GM18517 (cell line): ENCODE results near the gene FOXO1.
"Not testable (repeated sequence)": the region's sequence is repeated elsewhere in the genome, so short reads cannot be mapped to it uniquely, and the experiment has no call there.

Experiments
- ATAC-seq: cut with Tn5 transposase; IDR thresholded peaks from one replicate; pipeline ENCODE4 v1.9.1; 2021; ENCODE audit warnings: mild to moderate bottlenecking, moderate library complexity; ENCODE audit not compliant: unreplicated experiment

The FOXO1 gene

DNA sequence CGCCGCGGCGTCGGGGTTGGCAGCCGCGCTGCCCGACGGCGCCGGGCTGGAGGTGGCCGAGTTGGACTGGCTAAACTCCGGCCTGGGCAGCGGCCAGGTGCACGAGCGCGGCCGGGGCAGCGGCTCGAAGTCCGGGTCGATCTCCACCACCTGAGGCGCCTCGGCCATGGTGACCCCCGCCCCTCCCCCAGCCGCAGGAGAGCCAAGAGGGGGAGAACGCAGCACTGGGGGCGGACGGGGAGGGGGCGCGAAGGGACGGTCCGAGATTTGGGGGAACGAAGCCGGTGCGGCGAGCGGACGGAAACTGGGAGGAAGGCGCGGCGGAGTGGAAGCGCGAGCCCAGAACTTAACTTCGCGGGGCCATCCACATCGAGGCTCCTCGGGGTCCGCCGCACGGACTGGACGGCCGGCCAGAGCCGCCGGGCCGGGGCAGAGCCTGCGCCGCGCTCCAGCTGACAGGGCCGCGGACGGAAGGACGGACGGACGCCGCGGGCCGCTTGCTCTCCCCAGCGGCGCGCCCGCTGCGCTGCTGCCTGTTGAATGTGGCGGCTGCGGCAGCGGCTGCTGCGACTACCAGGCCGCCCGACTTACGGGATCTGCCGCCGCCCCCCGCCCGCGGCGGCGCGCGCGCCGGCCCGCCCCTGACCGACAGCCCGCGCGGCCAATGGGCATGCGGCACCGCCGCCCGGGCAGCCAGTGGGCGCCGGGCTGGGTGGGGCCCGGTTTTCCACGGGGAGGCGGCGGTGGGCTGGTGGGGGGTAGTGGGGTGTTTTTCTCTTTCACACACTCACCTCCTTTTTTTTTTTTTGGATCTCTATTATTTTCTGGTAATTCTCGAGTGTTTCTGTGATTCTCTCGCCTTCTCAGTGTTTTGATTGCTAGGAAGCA lies at the start of gene FOXO1:
Gene FOXO1 (minus strand): TSS at position 597 of the 888 bp plus-strand sequence. CDS start 429 bp downstream, at position 168.
- ATAC-seq, result peak; percentile 41

DNA sequence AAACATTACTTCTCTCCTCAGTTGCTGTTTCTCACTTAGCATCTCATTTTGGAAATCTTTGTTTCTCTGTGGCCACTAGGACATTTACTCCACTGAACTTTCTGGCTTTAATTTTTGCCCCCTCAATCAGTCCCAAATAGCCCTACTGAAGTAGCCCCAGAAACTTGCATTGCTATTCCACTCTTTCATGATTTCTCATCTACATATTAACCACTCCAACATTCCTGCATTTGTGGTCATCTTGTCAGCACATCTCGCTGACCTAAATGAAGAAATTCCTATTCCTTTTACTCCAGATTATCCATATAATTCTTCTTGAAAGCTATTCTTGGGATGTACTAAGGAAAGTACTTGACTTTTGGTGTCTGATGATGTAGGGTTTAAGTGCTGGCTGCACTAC lies 48.0 kb upstream of the FOXO1 start:
- ATAC-seq, result not testable (repeated sequence)

DNA sequence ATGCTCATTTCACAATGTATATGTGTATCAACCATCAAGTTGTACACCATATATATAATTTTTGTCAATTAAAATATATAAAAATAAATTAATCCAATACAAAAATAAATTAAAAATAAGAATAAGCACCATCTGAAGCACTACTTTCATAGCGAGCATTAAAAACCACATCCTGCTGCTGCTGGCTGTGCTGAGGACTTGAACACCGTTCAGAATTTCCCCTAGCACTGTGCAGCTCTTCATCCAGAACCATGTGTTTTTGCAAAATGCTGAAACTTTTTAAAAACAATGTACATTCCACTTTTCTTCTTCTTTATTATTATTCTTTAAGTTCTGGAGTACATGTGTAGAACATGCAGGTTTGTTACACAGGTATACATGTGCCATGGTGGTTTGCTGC lies 40.0 kb upstream of the FOXO1 start:
- ATAC-seq, result no peak

DNA sequence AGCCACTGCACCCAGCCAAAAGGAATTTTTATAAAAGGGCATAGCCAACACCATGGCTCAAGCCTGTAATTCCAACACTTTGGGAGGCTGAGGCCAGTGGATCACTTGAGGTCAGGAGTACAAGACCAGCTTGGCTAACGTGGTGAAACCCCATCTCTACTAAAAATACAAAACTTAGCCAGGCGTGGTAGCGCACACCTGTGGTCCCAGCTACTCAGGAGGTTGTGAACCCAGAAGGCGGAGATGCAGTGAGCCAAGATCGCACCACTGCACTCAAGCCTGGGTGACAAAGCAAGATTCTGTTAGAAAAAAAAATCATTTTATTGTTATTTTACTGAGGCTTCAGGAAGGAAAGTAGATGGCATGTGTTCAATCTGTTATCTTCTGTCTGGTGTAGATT lies 31.3 kb upstream of the FOXO1 start:
- ATAC-seq, result peak; percentile 55

DNA sequence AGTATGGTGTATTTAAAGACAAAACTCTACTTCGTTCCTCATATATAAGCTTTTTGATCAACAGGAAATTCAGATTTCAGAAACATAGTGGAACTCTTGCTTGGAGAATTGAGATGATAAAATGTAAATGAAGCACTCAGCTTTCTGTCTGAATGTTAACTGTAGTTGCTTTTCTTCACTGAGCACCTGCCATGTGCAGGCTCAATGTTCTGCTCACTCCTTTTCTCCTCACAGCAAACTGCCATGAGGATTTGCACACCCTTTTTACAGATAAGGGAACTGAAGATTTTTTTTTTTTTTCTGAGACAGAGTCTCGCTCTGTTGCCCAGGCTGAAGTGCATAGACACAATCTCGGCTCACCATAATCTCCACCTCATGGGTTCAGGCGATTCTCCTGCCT lies 28.0 kb upstream of the FOXO1 start:
- no peak for ATAC-seq

DNA sequence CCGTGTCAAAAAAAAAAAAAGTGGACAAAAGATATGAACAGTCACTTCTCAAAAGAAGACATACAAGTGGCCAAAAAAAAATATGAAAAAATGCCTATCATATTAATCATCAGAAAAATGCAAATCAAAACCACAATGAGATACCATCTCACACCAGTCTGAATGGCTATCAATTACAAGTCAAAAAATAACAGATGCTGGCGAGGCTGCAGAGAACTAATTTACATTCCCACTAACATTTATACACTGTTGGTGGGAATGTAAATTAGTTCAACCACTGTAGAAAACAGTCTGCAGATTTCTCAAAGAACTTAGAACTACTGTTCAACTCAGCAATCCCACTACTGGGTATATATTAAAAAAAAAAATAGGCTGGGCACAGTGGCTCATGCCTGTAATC lies 26.5 kb upstream of the FOXO1 start:
- peak; percentile 55 for ATAC-seq

DNA sequence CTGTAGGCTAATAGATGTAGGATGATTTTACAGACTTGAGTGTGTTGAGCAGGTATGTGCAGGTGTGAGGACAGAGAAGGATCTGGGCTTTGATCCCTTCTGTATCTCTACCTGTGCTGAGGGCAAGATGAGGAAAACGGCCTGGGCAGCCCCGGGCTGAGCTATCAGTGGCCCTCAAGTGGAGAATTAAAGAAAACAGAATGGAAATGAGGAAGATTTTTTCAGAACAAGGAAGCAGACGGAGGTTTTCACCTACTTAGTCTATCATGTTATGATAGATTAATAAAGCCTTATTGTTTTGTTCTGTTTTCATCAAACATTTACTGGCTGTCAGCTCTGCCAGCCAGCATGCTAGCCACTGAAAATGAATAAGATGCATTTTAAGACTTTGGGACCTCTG lies 22.3 kb upstream of the FOXO1 start:
- ATAC-seq, result no peak

DNA sequence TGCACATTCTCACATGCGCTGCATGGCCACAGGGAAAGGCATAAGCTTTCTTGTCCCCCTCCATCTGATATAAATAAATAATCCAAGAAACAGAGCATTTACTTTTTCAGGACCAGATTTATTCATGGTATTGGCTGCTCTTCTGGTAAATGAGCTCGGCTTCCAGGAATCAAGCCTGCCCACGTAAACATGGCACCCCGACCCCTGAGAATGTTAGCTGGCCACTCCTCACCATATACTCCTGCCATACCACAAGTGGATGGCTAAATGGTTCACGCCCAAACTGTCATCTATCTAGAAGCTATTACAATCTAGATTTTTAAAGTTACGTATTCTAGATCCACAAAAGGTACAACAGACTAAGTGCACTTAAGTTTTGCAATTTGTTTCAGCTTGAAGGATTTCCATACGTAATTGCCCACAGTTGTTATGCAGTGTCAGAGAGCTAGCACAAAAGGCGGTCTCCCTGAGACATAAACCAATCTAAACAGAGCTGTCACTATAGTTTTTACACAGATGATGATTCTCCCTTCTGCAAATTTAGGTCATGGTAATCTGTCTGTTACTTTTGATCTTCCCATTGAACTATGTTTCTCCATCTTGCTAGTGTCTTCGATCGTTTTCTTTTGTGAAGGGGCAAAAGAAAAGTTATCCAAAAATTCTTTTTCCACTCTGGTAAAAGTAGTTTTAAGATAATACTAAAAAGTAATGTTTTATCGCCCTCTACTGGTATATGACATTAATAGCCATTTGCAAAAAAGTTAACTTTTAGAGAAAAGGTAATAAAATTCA lies 16.2 kb upstream of the FOXO1 start:
- no peak for ATAC-seq

DNA sequence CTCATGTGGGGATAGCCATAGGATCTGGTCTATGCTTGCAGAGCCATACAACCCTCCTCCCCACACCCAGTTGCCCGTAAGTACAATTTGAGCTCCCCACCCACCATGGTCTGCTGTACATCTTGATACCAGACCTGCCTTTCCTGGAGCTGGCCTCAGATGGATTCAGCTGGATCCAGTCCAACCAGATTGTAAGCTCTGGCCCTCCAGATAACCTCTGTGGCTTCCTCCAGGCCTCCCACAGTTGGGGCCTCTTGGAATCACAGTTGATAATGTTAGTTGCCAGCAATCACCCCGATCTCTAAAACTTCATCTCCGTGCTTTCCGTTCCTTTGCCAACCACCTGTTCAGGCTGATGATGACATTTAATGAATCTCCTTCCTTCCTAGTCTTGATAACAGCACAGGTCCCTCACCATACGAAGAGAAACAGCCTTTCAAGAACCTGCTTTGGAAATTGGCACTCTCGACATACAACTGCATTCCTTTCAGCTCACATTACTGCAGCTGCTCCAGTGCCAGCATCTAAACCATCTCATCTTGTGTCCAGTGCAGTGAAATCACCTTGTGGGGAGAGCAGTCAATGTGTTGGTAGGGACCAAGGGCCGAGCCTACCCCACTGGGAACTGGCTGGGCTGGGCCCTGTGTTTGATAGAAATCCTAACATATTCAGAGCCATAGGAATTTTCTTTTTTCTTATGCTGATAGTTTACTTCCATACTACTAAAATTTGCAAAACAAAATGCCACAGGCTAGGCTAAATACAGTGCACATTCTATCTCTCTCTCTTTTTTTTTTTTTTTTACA lies 15.1 kb upstream of the FOXO1 start:
- no peak for ATAC-seq

DNA sequence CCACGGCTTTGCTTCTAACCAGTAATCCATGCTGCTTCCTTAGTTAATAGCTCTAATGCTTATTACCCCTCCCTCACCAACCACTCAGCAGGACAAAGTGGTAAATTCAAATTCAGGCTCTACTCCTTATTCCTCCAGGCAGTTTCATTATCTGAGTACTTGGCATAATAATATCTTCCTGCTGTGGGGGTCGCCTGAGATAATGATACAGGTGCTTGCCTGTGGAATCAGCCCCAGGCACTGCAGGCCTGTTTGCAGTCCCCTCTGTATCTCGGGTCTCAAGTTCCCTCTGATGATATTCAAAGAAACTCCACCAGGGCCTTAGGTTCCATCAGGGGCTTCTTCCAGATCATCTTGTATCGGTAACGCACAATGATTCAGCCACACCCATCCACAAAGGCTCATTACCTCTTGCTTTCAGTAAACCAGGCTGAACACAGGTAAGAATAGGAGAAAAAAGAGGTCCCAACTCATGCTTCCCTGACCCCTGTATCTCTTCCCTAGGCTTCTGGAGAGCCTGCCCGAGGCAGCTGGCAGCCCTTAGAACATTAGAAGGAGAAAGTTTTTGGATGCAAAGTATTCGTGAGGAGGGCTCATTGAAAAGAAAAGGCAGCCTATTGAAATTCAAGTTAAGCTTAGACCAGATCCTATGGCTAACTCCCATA lies 14.3 kb upstream of the FOXO1 start:
- no peak for ATAC-seq

DNA sequence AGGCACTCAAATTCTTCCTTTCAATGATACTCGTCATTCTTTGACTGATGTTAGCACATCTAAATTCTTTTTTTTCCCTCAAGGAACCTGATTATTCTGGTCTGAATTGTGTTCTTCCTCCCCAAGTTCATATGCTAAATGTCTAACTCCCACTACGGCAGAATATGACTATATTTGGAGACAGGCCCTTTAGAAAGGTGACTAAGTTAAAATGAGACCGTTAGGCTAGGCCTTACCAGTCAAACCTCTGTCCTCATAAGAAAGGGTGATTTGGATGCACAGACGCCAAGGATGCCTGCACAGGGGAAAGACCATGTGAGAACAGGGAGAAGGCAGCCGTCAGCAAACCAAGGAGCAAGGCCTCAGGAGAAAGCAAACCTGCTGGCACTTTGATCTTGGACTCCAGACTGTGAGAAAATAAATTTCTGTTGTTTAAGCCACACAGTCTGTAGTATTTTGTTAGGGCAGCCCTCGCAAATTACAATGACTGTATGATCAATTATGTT lies 13.1 kb upstream of the FOXO1 start:
- no peak for ATAC-seq

DNA sequence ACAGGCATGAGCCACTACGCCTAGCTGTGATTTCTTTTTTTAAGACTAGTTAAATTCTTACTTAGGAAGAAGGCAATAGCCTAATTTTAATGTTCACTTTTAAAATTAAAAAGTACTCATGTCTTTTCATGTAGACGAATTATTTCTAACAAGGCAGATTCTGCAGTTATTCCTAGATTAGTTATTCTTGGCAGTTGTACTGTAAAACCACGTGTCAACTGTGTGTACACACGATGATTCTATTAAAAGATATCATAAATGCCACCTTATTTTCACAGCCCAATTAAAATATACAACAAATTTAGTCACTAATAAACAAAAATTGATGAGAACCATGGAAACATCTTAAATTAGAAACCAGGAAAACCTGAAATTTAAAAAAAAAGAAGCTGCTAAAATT lies 10.6 kb upstream of the FOXO1 start:
- ATAC-seq, result no peak

DNA sequence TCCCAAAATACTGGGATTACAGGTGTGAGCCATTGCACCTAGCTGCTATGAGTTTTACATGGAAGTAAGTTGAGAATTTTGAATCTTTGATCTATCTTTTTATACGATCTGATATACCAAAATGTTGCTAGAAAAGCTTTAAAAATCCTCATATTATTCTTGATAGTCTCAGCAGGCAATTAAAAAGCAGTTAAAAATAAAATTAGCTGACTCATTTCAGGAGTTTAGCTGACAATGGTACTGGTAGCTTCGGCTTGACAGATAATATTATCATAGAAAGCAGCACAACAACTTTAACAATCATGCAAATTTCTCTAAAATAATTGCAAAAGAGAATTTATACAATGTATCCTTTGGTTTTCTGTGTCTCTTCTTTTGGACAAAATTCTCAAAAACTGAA lies 9.6 kb upstream of the FOXO1 start:
- no peak for ATAC-seq

DNA sequence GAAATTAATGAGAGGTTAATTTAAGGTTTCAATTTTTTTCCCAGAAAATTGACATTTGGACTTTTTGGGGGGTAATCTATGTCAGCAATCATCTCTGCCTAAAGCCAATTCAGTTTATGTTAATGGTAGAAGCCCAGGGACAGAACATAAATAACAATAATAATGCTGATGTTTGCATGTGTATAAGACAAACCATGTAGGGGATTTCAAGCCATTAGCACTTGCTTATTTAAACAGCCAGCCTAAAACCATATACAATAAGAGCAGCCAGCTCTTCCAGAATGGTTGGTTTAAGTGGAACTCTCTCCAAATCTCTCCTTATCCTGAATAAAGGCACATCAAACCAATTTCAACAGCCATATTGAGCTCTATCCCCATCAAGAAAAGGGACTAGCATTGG lies 7.0 kb upstream of the FOXO1 start:
- no peak for ATAC-seq

DNA sequence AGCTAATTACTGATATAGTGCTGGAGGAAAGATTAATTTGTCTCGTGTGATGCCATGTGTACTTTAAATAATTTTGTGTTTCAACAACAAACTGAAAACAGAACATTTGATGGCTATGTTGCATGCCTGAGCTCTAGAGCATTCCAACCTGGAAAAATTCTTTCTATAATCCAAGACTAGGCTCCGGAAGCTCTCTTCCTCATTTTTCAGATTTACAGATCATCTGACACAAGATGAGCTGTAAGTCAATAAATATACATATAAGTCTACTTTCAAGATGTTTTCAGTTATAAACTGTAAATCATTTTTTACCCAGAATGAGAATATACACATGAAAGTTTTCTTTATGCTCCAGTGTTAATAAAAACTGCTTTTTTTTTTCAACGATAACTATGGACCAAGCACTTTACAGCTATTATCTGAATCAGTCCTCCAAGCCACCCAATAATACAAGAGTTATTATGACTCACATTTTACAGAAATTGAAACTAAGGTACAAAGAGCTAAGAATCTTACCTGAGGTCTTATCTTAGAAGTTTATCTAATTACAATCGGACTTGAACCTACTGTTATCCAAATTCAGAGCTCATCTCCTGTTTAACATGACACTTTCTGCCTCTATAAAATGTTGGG lies 6.4 kb upstream of the FOXO1 start:
- no peak for ATAC-seq

DNA sequence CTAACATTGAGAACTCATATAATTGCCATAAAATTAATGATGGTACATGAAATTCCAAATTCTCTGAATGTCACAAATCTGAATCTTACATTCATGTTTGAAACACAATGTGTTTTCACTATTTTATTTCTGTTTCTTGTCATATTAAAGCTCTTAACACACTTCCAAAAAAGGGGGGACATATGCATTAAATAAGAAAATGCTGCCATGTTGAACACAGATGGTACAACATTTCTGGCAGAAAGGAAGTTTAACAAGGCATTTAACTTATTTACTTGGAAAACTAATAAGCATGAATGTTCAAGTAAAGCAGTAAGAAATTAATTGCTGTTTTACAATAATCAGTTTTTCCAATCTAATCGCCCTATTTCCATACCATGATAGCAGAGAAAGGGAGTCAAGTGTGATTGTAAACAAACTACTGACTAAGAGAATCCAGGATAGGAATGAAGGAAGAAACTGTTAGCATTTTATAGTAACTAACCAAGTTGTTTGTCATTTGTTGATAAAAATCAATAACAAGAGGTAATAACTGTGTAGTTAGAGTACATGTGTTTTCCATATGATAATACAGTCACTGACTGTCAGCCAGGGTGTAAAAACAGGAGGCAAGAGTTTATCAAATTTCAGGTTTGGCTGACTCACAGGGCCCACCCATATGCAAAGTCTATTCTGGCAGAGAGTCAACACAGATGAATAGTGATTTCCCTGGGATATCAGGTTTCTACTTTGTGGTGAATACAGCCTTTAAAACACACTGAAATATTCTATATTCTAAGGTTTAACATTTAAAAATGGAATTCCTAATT lies 5.7 kb upstream of the FOXO1 start:
- ATAC-seq, result no peak

DNA sequence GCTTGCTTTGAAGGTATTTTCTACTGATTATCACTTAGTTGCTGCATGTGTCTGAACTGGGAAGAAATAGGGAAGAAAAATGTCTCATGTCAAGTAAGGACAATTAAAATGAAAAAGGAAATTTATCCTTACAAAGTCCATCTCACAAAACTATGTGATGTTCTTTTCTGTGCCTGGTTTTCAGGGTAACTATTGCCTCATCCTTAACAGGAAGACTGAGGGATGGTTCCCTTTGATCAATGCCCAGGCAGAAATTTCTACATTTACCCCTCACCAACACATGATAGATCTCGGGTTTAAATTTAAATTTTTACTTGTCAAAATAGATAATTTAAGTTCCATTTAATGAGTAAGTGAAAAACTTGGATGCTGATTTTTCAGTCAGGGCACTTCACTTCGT lies 3.9 kb upstream of the FOXO1 start:
- no peak for ATAC-seq

DNA sequence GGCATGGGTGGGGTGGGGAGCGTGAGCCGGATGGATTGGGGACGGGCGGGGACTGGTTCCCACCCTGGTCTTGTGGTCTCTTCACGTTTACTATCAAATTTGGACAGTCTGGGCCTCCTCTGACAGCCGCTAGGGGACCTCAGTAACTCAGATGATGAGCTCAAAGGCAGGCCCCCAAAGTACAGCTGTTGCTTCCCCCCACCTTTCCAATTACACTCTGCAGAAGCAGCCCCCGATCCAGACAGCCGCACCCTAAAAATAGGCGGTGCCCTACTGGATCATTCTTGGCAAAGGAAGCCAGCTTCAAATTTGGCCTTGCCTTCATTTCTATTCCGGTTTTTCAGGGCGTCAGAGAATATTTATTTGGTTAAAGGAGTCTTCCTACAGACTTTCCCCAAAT lies 1.9 kb upstream of the FOXO1 start:
- ATAC-seq, result no peak

DNA sequence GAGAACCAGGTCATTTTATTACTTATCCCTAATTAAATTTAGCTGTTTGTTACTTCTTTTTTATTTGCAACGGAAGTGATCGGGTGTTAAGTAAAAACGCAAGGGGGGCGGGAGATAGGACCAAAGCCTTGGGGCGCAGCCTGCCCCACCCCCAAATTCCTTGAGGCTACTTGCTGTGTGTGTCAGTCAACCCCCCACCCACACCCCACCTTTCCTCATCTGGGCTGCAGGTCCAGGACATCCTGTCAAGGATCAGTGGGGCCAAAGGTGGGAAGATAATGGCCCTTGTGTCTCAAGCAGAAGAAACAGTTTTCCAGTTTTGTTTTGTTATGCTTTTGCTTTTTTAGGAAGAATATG lies 1.2 kb upstream of the FOXO1 start:
- no peak for ATAC-seq
